HUES48 (cell line): Measurements from ENCODE around the gene RAB7A.
A peak's percentile ranks its signal among the peaks of the same experiment; 100 is the strongest.

ENCODE experiments used
- H3K27ac ChIP-seq: one replicate; pipeline ENCODE4 v1.7.0; 2013; ENCODE audit warnings: low read depth, low read length, inconsistent platforms
- H3K27me3 ChIP-seq: 2 replicates; pipeline ENCODE4 v1.6.1; 2013; ENCODE audit warnings: mild to moderate bottlenecking, low read length; ENCODE audit not compliant: control insufficient read depth, insufficient read depth
- H3K36me3 ChIP-seq: 2 replicates; pipeline ENCODE4 v1.6.1; 2013; ENCODE audit warnings: low read length; ENCODE audit not compliant: control insufficient read depth, insufficient read depth
- H3K4me1 ChIP-seq: 2 replicates; pipeline ENCODE4 v1.6.1; 2013; ENCODE audit warnings: mild to moderate bottlenecking, low read length; ENCODE audit not compliant: control insufficient read depth, insufficient read depth
- H3K4me3 ChIP-seq: 2 replicates; pipeline ENCODE4 v1.5.1; 2013; ENCODE audit warnings: mild to moderate bottlenecking, low read depth, low read length
- H3K9ac ChIP-seq: 2 replicates; pipeline ENCODE4 v1.6.1; 2013; ENCODE audit warnings: mild to moderate bottlenecking, low read depth, low read length, moderate library complexity
- H3K9me3 ChIP-seq: 2 replicates; pipeline ENCODE4 v1.6.1; 2013; ENCODE audit warnings: low read length; ENCODE audit not compliant: control insufficient read depth, insufficient read depth

RAB7A gene

DNA sequence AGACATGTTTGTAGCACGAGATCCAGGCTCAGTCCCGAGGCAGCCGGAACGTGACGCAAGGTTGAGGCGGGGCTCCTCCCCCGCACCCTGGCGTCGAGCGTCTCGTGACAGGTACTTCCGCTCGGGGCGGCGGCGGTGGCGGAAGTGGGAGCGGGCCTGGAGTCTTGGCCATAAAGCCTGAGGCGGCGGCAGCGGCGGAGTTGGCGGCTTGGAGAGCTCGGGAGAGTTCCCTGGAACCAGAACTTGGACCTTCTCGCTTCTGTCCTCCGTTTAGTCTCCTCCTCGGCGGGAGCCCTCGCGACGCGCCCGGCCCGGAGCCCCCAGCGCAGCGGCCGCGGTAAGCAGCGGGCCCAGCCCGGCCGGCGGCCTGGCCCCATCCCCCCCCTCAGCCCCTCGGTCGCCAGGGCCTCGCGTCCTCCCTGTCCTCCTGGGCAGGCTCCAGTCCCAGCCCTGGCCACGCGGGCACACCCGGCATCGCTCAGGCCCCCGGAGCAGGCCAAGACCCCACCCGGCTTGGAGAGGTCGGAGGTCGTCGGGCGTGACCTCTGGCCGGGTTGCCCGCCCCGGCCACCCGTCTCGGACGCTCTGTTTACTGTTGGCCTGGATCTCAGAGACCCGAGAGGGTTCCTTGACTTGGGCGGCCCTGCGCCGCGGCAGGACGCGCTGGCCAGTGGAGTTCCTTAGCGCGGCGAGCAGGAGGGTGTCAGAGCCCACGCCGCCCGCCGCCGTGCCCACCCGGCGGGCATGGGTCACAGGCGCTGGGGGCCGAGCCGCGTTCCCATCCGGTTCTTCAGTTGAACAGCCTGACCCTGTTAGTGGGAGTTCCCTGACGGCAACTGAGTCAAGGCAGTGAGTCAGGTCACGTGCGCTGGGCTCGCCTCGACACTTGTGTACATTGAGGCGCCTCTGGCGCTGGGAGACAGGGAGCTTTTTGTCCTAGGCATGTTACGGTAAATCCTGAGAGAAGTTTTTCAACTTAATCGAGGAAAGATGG is at the start of gene RAB7A:
Gene RAB7A, plus strand, starts transcription at position 161 of the 994 bp plus-strand sequence. CDS start 69,185 bp downstream, outside the sequence.
- H3K27ac ChIP-seq: peak within 1 kb of the TSS; percentile 93
- H3K4me3 ChIP-seq: peak within 1 kb of the TSS; percentile 82
- no peaks in the 10 kb centered on the region for H3K9me3 ChIP-seq
- peak within 1 kb of the TSS; percentile 78 for H3K9ac ChIP-seq
- H3K36me3 ChIP-seq: no peaks in the 10 kb centered on the region
- 0 out of 2 replicates have a peak, but pooled peaks cover 3% of the 10 kb centered on the region for H3K27me3 ChIP-seq
- H3K4me1 ChIP-seq: peaks cover 40% of the 10 kb centered on the region

DNA sequence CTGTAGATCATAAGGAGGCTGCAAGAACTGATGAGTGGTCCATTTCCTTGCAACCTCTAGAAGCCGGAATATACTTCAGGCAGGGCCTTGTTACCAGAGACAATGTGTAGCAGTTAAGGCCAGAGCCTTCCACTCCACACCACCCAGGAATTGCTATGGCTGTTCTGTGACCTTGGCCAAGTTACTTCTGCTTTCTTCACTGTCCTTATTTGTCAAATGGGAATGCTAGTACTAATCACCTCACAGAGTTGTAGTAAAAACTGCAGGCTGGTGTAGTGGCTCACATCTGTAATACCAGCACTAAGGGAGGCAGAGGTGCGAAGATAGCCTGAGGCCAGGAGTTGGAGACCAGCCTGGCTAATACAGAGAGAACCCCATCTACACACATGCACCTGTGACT is 46.6 kb upstream of the RAB7A start:
- Histone ChIP-seq H3K36me3 (no peaks in the 10 kb centered on the region), H3K4me3 (no peak overlapping the region), H3K27ac (no peak overlapping the region), H3K27me3 (peaks cover 27% of the 10 kb centered on the region), H3K9ac (no peak overlapping the region), H3K4me1 (peaks cover 11% of the 10 kb centered on the region), H3K9me3 (no peaks in the 10 kb centered on the region)

DNA sequence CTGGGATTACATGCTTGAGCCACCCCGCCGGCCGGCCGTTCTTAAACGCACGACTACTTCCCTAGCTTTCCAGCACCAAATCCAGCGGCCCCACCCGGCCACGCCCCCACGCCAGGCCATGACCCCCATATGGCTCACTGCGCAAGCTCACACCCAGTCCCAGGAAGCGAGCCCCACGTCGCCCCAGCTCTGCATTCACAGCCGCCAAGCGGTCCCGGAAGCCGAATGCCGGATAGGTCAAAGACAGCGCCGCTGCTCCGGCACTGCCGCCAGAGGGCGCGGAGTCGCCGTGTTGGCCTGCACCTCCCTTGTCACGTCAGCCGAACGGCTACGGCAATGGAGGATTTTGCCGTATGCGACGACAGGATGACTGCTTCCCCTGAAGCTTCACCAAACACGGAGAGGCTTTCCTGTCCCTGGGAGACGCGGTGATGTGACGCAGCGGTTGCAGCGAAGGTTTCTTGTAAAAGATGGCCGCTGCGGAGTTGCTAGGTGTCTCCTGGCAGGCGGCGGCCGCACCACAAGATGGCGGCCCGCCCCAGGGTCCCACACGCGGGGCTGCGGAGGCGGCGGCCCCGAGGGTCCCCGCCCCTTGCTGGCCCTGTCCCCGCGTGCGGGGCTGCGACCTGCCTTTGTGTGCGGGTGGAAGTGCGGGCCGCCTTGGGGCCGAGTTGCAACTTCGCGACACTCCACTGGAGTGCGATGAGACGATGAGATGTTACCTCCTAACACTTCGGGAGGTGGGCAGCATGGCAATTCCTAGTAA is 45.2 kb upstream of the RAB7A start:
- no peaks in the 10 kb centered on the region for H3K9me3 ChIP-seq
- H3K27ac ChIP-seq: peak overlapping the region; percentile 100
- H3K4me1 ChIP-seq: peaks cover 11% of the 10 kb centered on the region
- peaks cover 22% of the 10 kb centered on the region for H3K27me3 ChIP-seq
- H3K9ac ChIP-seq: peak overlapping the region; percentile 98
- peak overlapping the region; percentile 83 for H3K4me3 ChIP-seq
- no peaks in the 10 kb centered on the region for H3K36me3 ChIP-seq

DNA sequence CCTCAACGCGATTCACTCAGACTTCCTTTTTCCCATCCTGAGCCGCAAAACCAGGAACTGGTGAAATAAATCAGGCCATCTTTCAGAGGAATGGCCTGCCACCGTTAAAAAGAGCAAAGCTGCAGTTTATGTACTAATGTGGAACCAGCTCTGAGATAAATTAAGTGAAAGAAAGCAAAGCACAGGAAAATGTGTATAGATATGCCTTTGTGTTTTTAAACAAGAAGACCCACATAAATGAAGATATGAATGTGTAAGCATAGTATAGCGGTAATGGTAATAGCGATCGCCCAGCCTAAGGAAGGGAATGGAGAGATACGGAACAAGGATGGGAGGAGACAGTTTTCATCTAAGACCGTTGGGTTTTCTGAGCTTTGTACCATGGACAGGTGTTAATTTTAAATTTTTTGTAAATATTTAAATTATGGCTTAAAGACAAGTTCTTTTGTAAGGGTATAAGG is 44.6 kb upstream of the RAB7A start:
- Histone ChIP-seq H3K27ac (peak overlapping the region; percentile 100), H3K36me3 (no peaks in the 10 kb centered on the region), H3K4me1 (peaks cover 11% of the 10 kb centered on the region), H3K9ac (peak overlapping the region; percentile 98), H3K4me3 (peak overlapping the region; percentile 83), H3K27me3 (peaks cover 20% of the 10 kb centered on the region), H3K9me3 (no peaks in the 10 kb centered on the region)

DNA sequence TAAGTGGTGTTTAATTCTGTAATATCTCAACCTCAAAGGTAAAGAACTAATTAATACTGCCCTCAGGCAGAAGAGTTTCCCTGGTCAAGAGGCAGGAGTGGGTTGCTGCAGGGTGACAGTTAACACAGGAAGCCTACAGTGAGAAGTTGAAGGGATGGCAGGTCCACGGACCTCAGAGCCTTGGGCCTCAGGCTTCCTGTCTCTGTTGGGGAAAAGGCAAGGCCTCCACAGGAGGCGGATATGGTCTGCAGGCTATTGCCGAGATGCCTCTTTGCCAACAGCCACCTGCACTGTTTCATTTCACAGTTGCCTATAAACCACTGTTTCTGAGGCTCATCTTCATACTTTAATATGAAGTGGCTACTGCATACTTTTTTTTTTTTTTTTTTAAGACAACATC is 42.0 kb upstream of the RAB7A start:
- Histone ChIP-seq H3K9me3 (no peaks in the 10 kb centered on the region), H3K27ac (no peak overlapping the region), H3K9ac (no peak overlapping the region)

DNA sequence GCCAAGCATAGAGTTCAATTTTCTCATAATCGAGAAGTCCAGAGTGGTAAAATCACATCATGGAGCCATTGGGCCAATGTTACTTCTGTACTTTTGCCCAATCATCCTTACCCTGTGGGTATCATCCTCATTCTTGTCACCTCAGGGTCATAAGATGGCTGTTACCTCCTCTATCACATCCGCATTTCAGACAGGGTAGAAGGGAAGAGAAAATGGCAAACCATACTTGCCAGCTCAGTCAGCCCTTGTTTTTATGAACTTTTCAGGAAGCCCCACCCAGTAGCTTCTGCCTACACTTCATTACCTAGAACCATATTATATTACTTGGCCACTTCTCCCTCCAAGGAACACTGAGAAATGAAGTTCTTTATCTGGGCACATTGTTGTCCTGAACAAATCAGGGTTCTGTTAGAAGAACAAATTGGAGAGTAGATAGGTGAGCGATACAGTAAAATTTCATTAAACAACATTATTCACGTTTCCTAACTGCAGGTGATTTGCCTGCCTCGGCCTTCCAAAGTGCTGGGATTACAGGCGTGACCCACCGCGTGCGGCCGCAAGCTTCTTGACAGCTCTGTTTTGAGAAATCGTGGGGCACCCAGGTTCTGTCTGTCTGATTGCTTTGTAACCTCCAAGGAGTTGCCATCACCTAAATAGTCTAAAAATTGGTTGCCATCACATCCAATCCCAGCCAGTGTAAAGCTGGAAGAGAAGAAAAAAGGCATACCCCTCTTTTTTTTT is 40.8 kb upstream of the RAB7A start:
- Histone ChIP-seq H3K27ac (no peak overlapping the region), H3K9ac (no peak overlapping the region), H3K4me3 (no peak overlapping the region), H3K36me3 (no peaks in the 10 kb centered on the region), H3K4me1 (peaks cover 9% of the 10 kb centered on the region), H3K9me3 (no peaks in the 10 kb centered on the region), H3K27me3 (no peaks in the 10 kb centered on the region)

More for the DNA sequence above, 42.0 kb upstream of the RAB7A start:
- Histone ChIP-seq H3K36me3 (no peaks in the 10 kb centered on the region), H3K27me3 (no peaks in the 10 kb centered on the region), H3K4me3 (no peak overlapping the region), H3K4me1 (peaks cover 9% of the 10 kb centered on the region)

DNA sequence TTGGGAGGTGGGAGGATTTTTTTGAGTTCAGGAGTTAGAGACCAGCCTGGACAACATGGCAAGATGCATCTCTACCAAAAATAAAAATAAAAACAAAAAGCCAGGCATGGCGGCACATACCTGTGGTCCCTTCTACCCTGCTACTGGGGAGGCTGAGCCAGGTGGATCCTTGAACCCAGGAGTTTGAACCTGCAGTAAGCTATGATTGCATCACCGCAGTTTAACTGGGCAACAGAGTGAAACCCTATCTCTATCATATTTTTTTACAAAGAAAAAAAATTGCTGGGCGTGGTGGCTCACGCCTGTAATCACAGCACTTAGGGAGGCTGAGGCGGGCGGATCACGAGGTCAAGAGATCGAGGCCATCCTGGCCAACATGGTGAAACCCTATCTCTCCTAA is 39.5 kb upstream of the RAB7A start:
- Histone ChIP-seq H3K4me1 (peaks cover 5% of the 10 kb centered on the region), H3K27me3 (no peaks in the 10 kb centered on the region), H3K27ac (no peak overlapping the region), H3K9ac (no peak overlapping the region), H3K9me3 (no peaks in the 10 kb centered on the region), H3K4me3 (no peak overlapping the region), H3K36me3 (no peaks in the 10 kb centered on the region)

DNA sequence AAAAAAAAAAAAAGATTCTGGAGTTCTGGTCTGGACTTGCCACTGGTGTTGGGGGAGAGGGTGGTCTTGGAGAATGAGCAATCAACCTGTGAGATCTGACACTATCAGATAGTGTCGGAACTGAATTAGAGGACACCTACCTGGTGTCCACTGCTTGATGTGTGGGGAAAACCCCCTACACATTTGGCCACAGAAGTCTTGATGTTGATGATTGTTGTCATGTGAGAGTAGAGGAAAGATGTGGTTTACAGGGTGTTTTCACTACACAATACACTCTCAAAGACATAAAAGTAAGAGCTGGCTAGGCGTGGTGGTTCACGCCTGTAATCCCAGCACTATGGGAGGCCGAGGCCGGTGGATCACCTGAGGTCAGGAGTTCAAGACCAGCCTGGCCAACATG is 36.9 kb upstream of the RAB7A start:
- no peak overlapping the region for H3K27ac ChIP-seq
- H3K4me1 ChIP-seq: no peaks in the 10 kb centered on the region
- H3K36me3 ChIP-seq: no peaks in the 10 kb centered on the region
- no peaks in the 10 kb centered on the region for H3K9me3 ChIP-seq
- H3K4me3 ChIP-seq: no peak overlapping the region
- no peak overlapping the region for H3K9ac ChIP-seq
- no peaks in the 10 kb centered on the region for H3K27me3 ChIP-seq

DNA sequence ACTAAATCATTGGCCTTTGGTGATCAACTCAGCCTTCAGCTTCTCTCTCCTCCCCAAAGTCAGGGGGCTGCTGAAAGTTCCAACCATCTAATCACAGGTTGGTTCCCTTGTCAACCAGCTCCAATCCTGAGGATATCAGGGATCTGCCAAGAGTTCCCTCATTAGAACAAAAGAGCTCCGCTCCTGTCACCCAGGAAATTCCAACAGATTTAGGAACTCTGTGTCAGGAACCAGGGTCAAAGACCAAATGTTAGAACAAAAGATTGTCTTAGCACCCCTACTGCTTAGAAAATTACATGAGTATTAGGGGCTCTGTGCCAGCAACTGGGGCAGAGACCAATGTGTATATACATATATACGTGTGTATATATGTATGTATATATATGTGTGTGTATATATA is 32.3 kb upstream of the RAB7A start:
- Histone ChIP-seq H3K9me3 (no peaks in the 10 kb centered on the region), H3K4me3 (no peak overlapping the region), H3K27ac (no peak overlapping the region)

DNA sequence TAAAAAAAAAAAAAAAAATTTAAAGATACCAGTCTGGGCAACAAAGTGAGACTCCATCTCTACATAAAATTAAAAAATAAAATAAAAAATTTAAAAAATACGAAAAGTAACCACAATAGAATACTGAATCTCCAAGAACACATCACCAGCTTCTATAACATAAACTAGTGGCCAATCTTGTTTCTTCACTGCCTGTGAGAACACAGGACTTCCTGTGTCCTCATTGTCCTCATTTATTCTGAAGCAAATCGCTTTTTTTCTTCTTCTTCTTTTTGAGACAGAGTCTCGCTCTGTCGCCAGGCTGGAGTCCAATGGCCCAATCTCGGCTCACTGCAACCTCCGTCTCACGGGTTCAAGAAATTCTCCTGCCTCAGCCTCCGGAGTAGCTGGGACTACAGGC is 28.6 kb upstream of the RAB7A start:
- no peaks in the 10 kb centered on the region for H3K9me3 ChIP-seq
- H3K27me3 ChIP-seq: no peaks in the 10 kb centered on the region
- no peaks in the 10 kb centered on the region for H3K36me3 ChIP-seq
- H3K4me1 ChIP-seq: no peaks in the 10 kb centered on the region
- no peak overlapping the region for H3K4me3 ChIP-seq
- H3K9ac ChIP-seq: no peak overlapping the region
- H3K27ac ChIP-seq: no peak overlapping the region

More for the DNA sequence above, 32.3 kb upstream of the RAB7A start:
- no peaks in the 10 kb centered on the region for H3K4me1 ChIP-seq
- no peaks in the 10 kb centered on the region for H3K36me3 ChIP-seq
- H3K27me3 ChIP-seq: no peaks in the 10 kb centered on the region
- no peak overlapping the region for H3K9ac ChIP-seq
